Fibroblast of pulmonary artery (primary cell): ENCODE results near the gene MIB1.
"Not testable (repeated sequence)": the region's sequence is repeated elsewhere in the genome, so short reads cannot be mapped to it uniquely, and the experiment has no call there.

Source experiments
- DNase-seq: peaks from one replicate; pipeline ENCODE4 v3.0.0-alpha.2; 2010; ENCODE audit warnings: low read depth
- H3K4me3 ChIP-seq: replicated peaks from 2 replicates; pipeline ENCODE4 v1.5.1; 2011; ENCODE audit warnings: low read depth, mild to moderate bottlenecking, control low read depth, low read length, moderate library complexity
- CTCF ChIP-seq: IDR thresholded peaks from 2 replicates; pipeline ENCODE4 v1.5.1; 2011; ENCODE audit warnings: mild to moderate bottlenecking, control low read depth, low read length, inconsistent platforms; ENCODE audit errors: missing control alignments

Gene MIB1

DNA sequence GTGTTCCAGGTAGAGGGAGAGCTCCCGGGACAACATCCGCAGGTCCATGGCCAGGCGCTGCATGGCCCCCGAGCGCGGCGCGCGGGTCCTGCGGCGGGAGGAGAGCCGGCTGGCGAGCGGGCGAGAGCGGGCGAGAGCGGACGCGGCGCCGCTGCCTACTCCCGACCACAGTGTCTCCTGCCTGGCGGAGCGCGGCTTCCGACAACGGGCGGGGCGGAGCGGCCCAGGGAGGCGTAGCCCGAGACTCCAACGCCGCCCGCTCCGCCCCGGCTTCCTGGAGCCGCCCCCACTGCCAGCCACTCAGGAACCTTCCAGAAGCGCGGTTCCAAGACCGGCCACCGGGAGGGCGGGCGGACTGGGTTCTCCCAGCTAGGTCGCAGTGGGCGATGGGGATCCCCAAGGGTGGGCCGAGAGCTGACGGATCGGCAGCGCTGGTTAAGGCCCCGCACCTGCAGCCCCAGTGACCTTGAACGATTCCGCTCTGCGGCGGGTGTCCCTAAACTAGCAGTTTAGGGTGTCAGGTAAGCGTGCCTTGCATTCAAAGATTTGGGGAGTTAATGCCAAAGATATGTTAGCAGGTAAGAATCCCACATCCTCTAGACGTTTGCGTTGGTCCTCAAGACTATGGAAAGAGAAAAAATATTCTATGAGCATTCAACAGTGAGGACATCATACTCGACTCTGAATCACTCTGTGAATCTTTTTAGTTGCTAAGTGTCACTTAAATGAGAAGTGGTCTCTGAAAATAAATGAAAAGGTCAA is 35.8 kb upstream of the MIB1 start, which contains the start of gene ABHD3:
Gene ABHD3, minus strand, starts transcription at position 172 of the 762 bp plus-strand sequence. Its CDS starts 109 bp downstream, at position 63.
- H3K4me3 ChIP-seq = peak within 1 kb of the TSS; percentile 64
- TF ChIP-seq CTCF = peak; percentile 28
- peak; percentile 89 for DNase-seq

DNA sequence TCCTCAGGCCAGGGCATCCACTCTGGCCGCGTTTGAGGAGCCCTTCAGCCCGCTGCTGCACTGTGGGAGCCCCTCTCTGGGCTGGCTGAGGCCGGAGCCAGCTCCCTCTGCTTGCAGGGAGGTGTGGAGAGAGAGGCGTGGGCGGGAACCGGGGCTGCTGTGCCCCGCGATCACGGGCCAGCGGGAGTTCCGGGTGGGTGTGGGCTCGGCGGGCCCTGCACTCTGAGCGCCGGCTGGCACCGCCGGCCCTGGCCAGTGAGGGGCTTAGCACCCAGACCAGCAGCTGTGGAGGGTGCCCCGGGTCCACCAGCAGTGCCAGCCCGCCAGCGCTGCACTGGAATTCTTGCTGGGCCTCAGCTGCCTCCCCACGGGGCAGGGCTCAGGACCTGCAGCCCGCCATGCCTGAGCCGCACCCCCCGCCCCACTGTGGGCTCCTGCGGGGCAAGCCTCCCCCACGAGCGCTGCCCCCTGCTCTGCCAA is 34.2 kb upstream of the MIB1 start:
- H3K4me3 ChIP-seq = no peak overlapping the region
- no peak for TF ChIP-seq CTCF
- DNase-seq = no peak

GRCh38 chr18:21707130-21707529 is 33.5 kb upstream of the MIB1 start:
- not testable (repeated sequence) for DNase-seq, H3K4me3 ChIP-seq

- TF ChIP-seq CTCF = no peak
- DNase-seq = no peak
- H3K4me3 ChIP-seq = no peak overlapping the region
Observed at GRCh38 chr18:21714474-21714873, 26.1 kb upstream of the MIB1 start.

GRCh38 chr18:21722687-21723086 is 17.9 kb upstream of the MIB1 start:
- TF ChIP-seq CTCF = no peak
- no peak overlapping the region for H3K4me3 ChIP-seq
- DNase-seq = no peak

GRCh38 chr18:21725201-21725600 is 15.4 kb upstream of the MIB1 start:
- no peak overlapping the region for H3K4me3 ChIP-seq
- no peak for DNase-seq
- no peak for TF ChIP-seq CTCF

GRCh38 chr18:21727702-21728101 is 12.9 kb upstream of the MIB1 start:
- no peak for DNase-seq
- no peak overlapping the region for H3K4me3 ChIP-seq
- no peak for TF ChIP-seq CTCF
